HG02623 (cell line): ENCODE data around the gene OCLN.
A peak's percentile ranks its signal among the peaks of the same experiment; 100 is the strongest.
"Not testable (repeated sequence)": the region's sequence is repeated elsewhere in the genome, so short reads cannot be mapped to it uniquely, and the experiment has no call there.

ENCODE experiments used
- ATAC-seq: cut with Tn5 transposase; IDR thresholded peaks from one replicate; pipeline ENCODE4 v1.9.1; 2021; ENCODE audit warnings: moderate library complexity; ENCODE audit not compliant: unreplicated experiment

Gene OCLN

GRCh38 chr5:69492391-69492922 lies at the start of gene OCLN:
TSS of gene OCLN (plus strand) at chr5:69492790. CDS start at chr5:69504245, 11,455 bp downstream.
- peak; percentile 60 for ATAC-seq

- ATAC-seq: no peak
Measured at GRCh38 chr5:69444127-69444754, 48.3 kb upstream of the OCLN start.

GRCh38 chr5:69449511-69449910 lies 43.1 kb upstream of the OCLN start:
- ATAC-seq: no peak

- ATAC-seq: no peak
Measured at GRCh38 chr5:69450116-69450515, 42.5 kb upstream of the OCLN start.

- ATAC-seq: not testable (repeated sequence)
Measured at GRCh38 chr5:69450527-69450926, 42.1 kb upstream of the OCLN start.

- no peak for ATAC-seq
Measured at GRCh38 chr5:69451941-69452647, 40.5 kb upstream of the OCLN start.

- ATAC-seq: not testable (repeated sequence)
Measured at GRCh38 chr5:69453487-69453886, 39.1 kb upstream of the OCLN start.

GRCh38 chr5:69454460-69455249 lies 37.9 kb upstream of the OCLN start:
- no peak for ATAC-seq

- ATAC-seq: not testable (repeated sequence)
Measured at GRCh38 chr5:69455428-69455988, 37.1 kb upstream of the OCLN start.

- ATAC-seq: no peak
Measured at GRCh38 chr5:69462170-69462569, 30.4 kb upstream of the OCLN start.

GRCh38 chr5:69466375-69466774 lies 26.2 kb upstream of the OCLN start:
- ATAC-seq: not testable (repeated sequence)

GRCh38 chr5:69467442-69468225 lies 25.0 kb upstream of the OCLN start:
- peak; percentile 93 for ATAC-seq

GRCh38 chr5:69468631-69469030 lies 24.0 kb upstream of the OCLN start:
- ATAC-seq: no peak

GRCh38 chr5:69471516-69471915 lies 21.1 kb upstream of the OCLN start:
- not testable (repeated sequence) for ATAC-seq

GRCh38 chr5:69472535-69473143 lies 20.0 kb upstream of the OCLN start:
- not testable (repeated sequence) for ATAC-seq

GRCh38 chr5:69477170-69477569 lies 15.4 kb upstream of the OCLN start:
- no peak for ATAC-seq

- not testable (repeated sequence) for ATAC-seq
Measured at GRCh38 chr5:69478296-69478695, 14.3 kb upstream of the OCLN start.

GRCh38 chr5:69484891-69485290 lies 7.7 kb upstream of the OCLN start:
- no peak for ATAC-seq

GRCh38 chr5:69485471-69485870 lies 7.1 kb upstream of the OCLN start:
- ATAC-seq: no peak

GRCh38 chr5:69489246-69489645 lies 3.3 kb upstream of the OCLN start:
- ATAC-seq: no peak
